Upper lobe of left lung (tissue), 6 donors: ENCODE data around the gene TEN1. TPM values are rescaled to one million over a fixed set of nuclear protein-coding genes. Genes with fewer than 3 reads are reported as not detected.

Experiments used
- ATAC-seq, 2 donors: fragments of 200-7000 bp; cut with Tn5 transposase; one replicate each; pipeline ENCODE4 v1.9.1; 2022; ENCODE audit warnings: mild to moderate bottlenecking in 2 of 2, moderate library complexity in 2 of 2; ENCODE audit not compliant: low FRiP score in 2 of 2
- DNase-seq, 2 donors: peaks; one replicate each; pipeline ENCODE4 v3.0.0-alpha.2; 2019 to 2020
- H3K27ac ChIP-seq, 4 donors: fragments of 200-600 bp; sonication (generic); one replicate each; pipeline ENCODE4 v1.5.1; 2016 to 2019
- H3K27me3 ChIP-seq, 4 donors: fragments of 200-600 bp; sonication (generic); one replicate each; pipeline ENCODE4 v1.5.1; 2017 to 2019
- H3K36me3 ChIP-seq, 4 donors: fragments of 200-600 bp; sonication (generic); one replicate each; pipeline ENCODE4 v1.5.1; 2016 to 2019
- H3K4me1 ChIP-seq, 4 donors: fragments of 200-600 bp; sonication (generic); one replicate each; pipeline ENCODE4 v1.5.1; 2018 to 2019
- H3K4me3 ChIP-seq, 4 donors: fragments of 200-600 bp; sonication (generic); one replicate each; pipeline ENCODE4 v1.5.1; 2017 to 2019; ENCODE audit warnings: mild to moderate bottlenecking in 2 of 4, moderate library complexity in 1 of 4
- H3K9me3 ChIP-seq, 4 donors: fragments of 200-600 bp; sonication (generic); one replicate each; pipeline ENCODE4 v1.5.1; 2018 to 2019
- CTCF ChIP-seq, 6 experiments: fragments of 450-650 bp in 4 of 6; fragments of 200-600 bp in 2 of 6; sonication (generic) in 2 of 6; IDR thresholded peaks; one replicate each; pipeline ENCODE4 v1.5.1; 2016 to 2019; ENCODE audit warnings: antibody characterized with exemption in 6 of 6
- EP300 ChIP-seq, 4 donors: sonication (generic); formaldehyde crosslinking; IDR thresholded peaks; one replicate each; pipeline ENCODE4 v1.5.1; 2017; ENCODE audit warnings: antibody characterized with exemption in 4 of 4, control low read depth in 2 of 4
- POLR2A ChIP-seq, 4 donors: fragments of 450-650 bp; IDR thresholded peaks; one replicate each; pipeline ENCODE4 v1.5.1; 2016 to 2017; ENCODE audit warnings: antibody characterized with exemption in 4 of 4, mild to moderate bottlenecking in 2 of 4
- POLR2AphosphoS5 ChIP-seq, 2 donors: sonication (generic); formaldehyde crosslinking; IDR thresholded peaks; one replicate each; pipeline ENCODE4 v1.5.1; 2017; ENCODE audit warnings: antibody characterized with exemption in 2 of 2
- WGBS, 2 donors: methylation state at CpG; one replicate each; pipeline ENCODE4 v1.1.5; 2017 to 2018; 5-methylcytosine and 5-hydroxymethylcytosine counted together
- total RNA-seq, 6 donors: library from RNA; depleted of rRNA in 4 of 6; stranded (reverse); fragments of >200 nt in 4 of 6; gene quantifications; one replicate each; pipeline versions ENCODE4 v1.1.0 to v1.2.1, GENCODE V29; 2016 to 2021
- donor health status: DM: no; HTN: no; CAD: no; lungs with moderate emphysema.
- donor health status: DM: no; HTN: yes; CAD: no; lungs with severe emphysema.

Gene TEN1
- total RNA-seq, 6 donors from 2014 or later = 13.6 to 29.3 (median 17.0) TPM; not detected in 1

GRCh38 chr17:75943491-75943890 lies 35.5 kb upstream of the TEN1 start:
- Histone ChIP-seq H3K4me3 (no peak overlapping the region), H3K27ac (peak overlapping the region in 1 of 4 donors; percentile 35), H3K36me3 (peaks cover 0 to 34% (median 28%) of the 10 kb centered on the region in 4 donors), H3K4me1 (peaks cover 9 to 18% (median 16%) of the 10 kb centered on the region in 4 donors), H3K9me3 (no peaks in the 10 kb centered on the region), H3K27me3 (no peaks in the 10 kb centered on the region)
- 87 to 88% methylated on average over 1 of the region's 1 CpG for WGBS, 2 donors
- TF ChIP-seq CTCF (IDR thresholded peaks at IDR 0.05) = no peak
- no peak for TF ChIP-seq POLR2A (IDR thresholded peaks at IDR 0.05)
- no peak for TF ChIP-seq EP300 (IDR thresholded peaks at IDR 0.05)
- no peak for TF ChIP-seq POLR2AphosphoS5 (IDR thresholded peaks at IDR 0.05)
- no peak for ATAC-seq
- no peak for DNase-seq

DNA sequence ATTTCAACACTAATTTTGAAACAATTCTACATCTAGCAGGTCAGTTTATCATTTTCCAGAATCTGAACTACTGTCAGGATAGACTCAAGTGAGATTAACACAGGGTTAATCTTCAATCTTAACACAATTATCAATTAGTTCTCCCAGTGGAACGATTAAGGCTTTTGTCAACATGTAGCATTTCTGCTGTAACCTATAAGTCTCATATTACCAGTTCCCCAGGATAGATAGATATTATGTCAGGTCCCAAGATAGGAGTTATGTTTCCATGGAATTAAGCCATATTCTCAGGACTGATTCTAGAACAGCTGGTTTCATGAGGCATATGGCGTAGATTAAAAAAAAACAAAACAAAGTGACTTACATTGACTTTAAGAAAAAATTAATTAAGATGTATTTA lies 33.8 kb upstream of the TEN1 start:
- WGBS, 2 donors = 70 to 80% methylated on average over 2 of the region's 2 CpGs
- Histone ChIP-seq H3K27ac (no peak overlapping the region), H3K36me3 (peaks cover 13 to 51% (median 45%) of the 10 kb centered on the region in 4 donors), H3K4me1 (peaks cover 6 to 14% (median 13%) of the 10 kb centered on the region in 4 donors), H3K27me3 (no peaks in the 10 kb centered on the region), H3K9me3 (no peaks in the 10 kb centered on the region), H3K4me3 (no peak overlapping the region)
- DNase-seq (no peak), ATAC-seq (no peak)
- TF ChIP-seq CTCF (IDR thresholded peaks at IDR 0.05) (no peak), POLR2A (IDR thresholded peaks at IDR 0.05) (no peak), POLR2AphosphoS5 (IDR thresholded peaks at IDR 0.05) (no peak), EP300 (IDR thresholded peaks at IDR 0.05) (no peak)

GRCh38 chr17:75950421-75950820 lies 28.6 kb upstream of the TEN1 start:
- no peaks in the 10 kb centered on the region for H3K4me1 ChIP-seq
- H3K36me3 ChIP-seq = peaks cover 35 to 99% (median 90%) of the 10 kb centered on the region in 4 donors
- no peak for ATAC-seq
- DNase-seq = no peak
- no peaks in the 10 kb centered on the region for H3K9me3 ChIP-seq
- 84 to 93% methylated on average over 6 of the region's 6 CpGs for WGBS, 2 donors
- TF ChIP-seq POLR2AphosphoS5 (IDR thresholded peaks at IDR 0.05) = no peak
- no peak for TF ChIP-seq CTCF (IDR thresholded peaks at IDR 0.05)
- TF ChIP-seq POLR2A (IDR thresholded peaks at IDR 0.05) = no peak
- TF ChIP-seq EP300 (IDR thresholded peaks at IDR 0.05) = no peak
- no peaks in the 10 kb centered on the region for H3K27me3 ChIP-seq
- no peak overlapping the region for H3K4me3 ChIP-seq
- no peak overlapping the region for H3K27ac ChIP-seq

DNA sequence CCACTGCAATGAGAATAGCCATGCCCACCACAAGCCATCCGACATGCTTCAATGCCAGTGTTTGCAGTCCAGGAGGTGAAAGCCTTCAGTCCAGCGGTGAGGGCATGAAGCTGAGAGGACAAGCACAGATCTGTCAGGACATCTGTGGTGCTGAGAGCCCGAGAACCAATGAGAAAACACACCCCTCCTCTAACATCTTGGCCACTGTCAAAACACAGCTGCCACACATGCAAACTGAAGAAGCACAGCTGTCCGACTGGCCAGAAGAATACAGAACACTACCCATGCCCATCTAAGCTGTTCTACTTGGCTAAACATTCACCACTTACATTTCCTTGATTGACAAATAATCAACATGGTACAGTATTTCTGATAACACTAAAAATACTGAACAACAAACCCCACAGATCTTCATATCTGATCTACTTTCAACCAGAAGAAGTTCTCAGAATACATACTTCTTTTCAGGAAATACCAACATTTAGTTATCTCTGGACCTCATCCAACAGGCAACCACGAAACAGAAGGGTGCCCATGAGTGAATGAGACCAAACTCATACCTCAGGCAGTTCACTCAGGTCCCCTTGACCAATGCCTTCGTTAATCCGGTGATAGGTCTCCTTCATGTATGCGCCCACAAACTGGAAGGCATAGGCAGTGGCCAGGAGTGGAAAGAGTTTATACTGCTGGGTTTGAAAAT lies 28.0 kb upstream of the TEN1 start:
- H3K27me3 ChIP-seq = no peaks in the 10 kb centered on the region
- no peaks in the 10 kb centered on the region for H3K9me3 ChIP-seq
- H3K27ac ChIP-seq = no peak overlapping the region
- no peak overlapping the region for H3K4me3 ChIP-seq
- no peaks in the 10 kb centered on the region for H3K4me1 ChIP-seq
- DNase-seq (no peak), ATAC-seq (no peak)
- TF ChIP-seq POLR2A (IDR thresholded peaks at IDR 0.05) (no peak), POLR2AphosphoS5 (IDR thresholded peaks at IDR 0.05) (no peak), CTCF (IDR thresholded peaks at IDR 0.05) (no peak), EP300 (IDR thresholded peaks at IDR 0.05) (no peak)
- peaks cover 41 to 99% (median 92%) of the 10 kb centered on the region in 4 donors for H3K36me3 ChIP-seq
- 83 to 84% methylated on average over 8 of the region's 8 CpGs for WGBS, 2 donors
